ENCODE data around the gene IRX5.

The IRX5 gene

GRCh38 chr16:54965464-54965863 lies 34.8 kb downstream of the IRX5 start:
- no peak overlapping the region for H3K4me3 ChIP-seq (ENCODE audit: low read depth, low read length)
- TF ChIP-seq CTCF (IDR thresholded peaks at IDR 0.05; ENCODE audit: borderline replicate concordance, insufficient read depth, low read depth, low read length) = no peak

- no peak for TF ChIP-seq CTCF (IDR thresholded peaks at IDR 0.05; ENCODE audit: borderline replicate concordance, insufficient read depth, low read depth, low read length)
Observed at GRCh38 chr16:54968011-54968410, 37.3 kb downstream of the IRX5 start.

GRCh38 chr16:54968784-54969183 lies 38.1 kb downstream of the IRX5 start:
- no peak overlapping the region for H3K4me3 ChIP-seq (ENCODE audit: low read depth, low read length)

More at GRCh38 chr16:54968011-54968410, 37.3 kb downstream of the IRX5 start:
- H3K4me3 ChIP-seq (ENCODE audit: low read depth, low read length) = no peak overlapping the region

GRCh38 chr16:54970016-54970415 lies 39.4 kb downstream of the IRX5 start:
- no peak overlapping the region for H3K4me3 ChIP-seq (ENCODE audit: low read depth, low read length)
- TF ChIP-seq CTCF (IDR thresholded peaks at IDR 0.05; ENCODE audit: borderline replicate concordance, insufficient read depth, low read depth, low read length) = no peak

More at GRCh38 chr16:54968784-54969183, 38.1 kb downstream of the IRX5 start:
- TF ChIP-seq CTCF (IDR thresholded peaks at IDR 0.05; ENCODE audit: borderline replicate concordance, insufficient read depth, low read depth, low read length) = no peak

- H3K4me3 ChIP-seq (ENCODE audit: low read depth, low read length) = no peak overlapping the region
- TF ChIP-seq CTCF (IDR thresholded peaks at IDR 0.05; ENCODE audit: borderline replicate concordance, insufficient read depth, low read depth, low read length) = no peak
Observed at GRCh38 chr16:54974367-54974766, 43.7 kb downstream of the IRX5 start.

GRCh38 chr16:54976651-54977200 lies 46.1 kb downstream of the IRX5 start:
- H3K4me3 ChIP-seq (ENCODE audit: low read depth, low read length) = no peak overlapping the region
- no peak for TF ChIP-seq CTCF (IDR thresholded peaks at IDR 0.05; ENCODE audit: borderline replicate concordance, insufficient read depth, low read depth, low read length)

- no peak overlapping the region for H3K4me3 ChIP-seq (ENCODE audit: low read depth, low read length)
- TF ChIP-seq CTCF (IDR thresholded peaks at IDR 0.05; ENCODE audit: borderline replicate concordance, insufficient read depth, low read depth, low read length) = no peak
Observed at GRCh38 chr16:54977211-54977610, 46.5 kb downstream of the IRX5 start.

Data from GM12875 (cell line).